ENCODE data around the gene ITGBL1. TPM values are rescaled to one million over a fixed set of nuclear protein-coding genes. Genes with fewer than 3 reads are reported as not detected.

Gene ITGBL1
- total and polyA plus RNA-seq, 7 donors, result 0.16 to 15.0 (median 1.6) TPM; not detected in 1

DNA sequence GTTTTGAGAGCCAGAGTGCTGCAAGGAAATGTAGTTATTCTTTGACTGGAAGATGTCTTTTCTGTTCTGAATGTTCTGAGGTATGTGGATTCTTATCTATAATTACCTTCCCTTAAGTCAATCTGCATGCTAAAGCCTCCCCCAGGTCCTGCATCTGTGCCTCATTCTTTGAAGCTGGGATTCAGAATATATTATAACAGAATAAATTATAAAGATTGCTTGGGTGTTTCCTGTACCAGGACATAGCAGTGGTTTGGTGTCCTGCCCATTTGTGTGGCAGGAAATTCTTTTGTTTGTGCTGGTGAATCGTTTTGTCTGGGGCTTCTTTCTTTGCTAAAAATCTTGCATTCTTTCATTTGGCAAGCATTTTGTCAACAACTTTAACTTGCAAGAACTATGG lies 60.2 kb downstream of the ITGBL1 start:
- no peaks in the 10 kb centered on the region for H3K9me3 ChIP-seq
- intact Hi-C loops (cut with DNase I), result no loop called here
- no peaks in the 10 kb centered on the region for H3K4me1 ChIP-seq
- 9 to 25% methylated on average over 1 of the region's 1 CpG for WGBS, 2 donors
- DNase-seq, result no peak
- H3K27me3 ChIP-seq, result no peaks in the 10 kb centered on the region
- no peaks in the 10 kb centered on the region for H3K36me3 ChIP-seq
- H3K27ac ChIP-seq, result no peak overlapping the region
- no peak overlapping the region for H3K4me3 ChIP-seq
- TF ChIP-seq POLR2AphosphoS5 (IDR thresholded peaks at IDR 0.05), result no peak
- TF ChIP-seq POLR2A (IDR thresholded peaks at IDR 0.05), result no peak
- TF ChIP-seq, protein P1, sequence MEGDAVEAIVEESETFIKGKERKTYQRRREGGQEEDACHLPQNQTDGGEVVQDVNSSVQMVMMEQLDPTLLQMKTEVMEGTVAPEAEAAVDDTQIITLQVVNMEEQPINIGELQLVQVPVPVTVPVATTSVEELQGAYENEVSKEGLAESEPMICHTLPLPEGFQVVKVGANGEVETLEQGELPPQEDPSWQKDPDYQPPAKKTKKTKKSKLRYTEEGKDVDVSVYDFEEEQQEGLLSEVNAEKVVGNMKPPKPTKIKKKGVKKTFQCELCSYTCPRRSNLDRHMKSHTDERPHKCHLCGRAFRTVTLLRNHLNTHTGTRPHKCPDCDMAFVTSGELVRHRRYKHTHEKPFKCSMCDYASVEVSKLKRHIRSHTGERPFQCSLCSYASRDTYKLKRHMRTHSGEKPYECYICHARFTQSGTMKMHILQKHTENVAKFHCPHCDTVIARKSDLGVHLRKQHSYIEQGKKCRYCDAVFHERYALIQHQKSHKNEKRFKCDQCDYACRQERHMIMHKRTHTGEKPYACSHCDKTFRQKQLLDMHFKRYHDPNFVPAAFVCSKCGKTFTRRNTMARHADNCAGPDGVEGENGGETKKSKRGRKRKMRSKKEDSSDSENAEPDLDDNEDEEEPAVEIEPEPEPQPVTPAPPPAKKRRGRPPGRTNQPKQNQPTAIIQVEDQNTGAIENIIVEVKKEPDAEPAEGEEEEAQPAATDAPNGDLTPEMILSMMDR (IDR thresholded peaks at IDR 0.05), result no peak
- no peak for TF ChIP-seq EP300 (IDR thresholded peaks at IDR 0.05)

- 8 to 39% methylated on average over 1 of the region's 1 CpG for WGBS, 2 donors
- no peak for DNase-seq
- Histone ChIP-seq H3K27me3 (no peaks in the 10 kb centered on the region), H3K4me1 (no peaks in the 10 kb centered on the region), H3K27ac (no peak overlapping the region), H3K4me3 (no peak overlapping the region), H3K36me3 (no peaks in the 10 kb centered on the region), H3K9me3 (no peaks in the 10 kb centered on the region)
- TF ChIP-seq EP300 (IDR thresholded peaks at IDR 0.05), result no peak
- TF ChIP-seq POLR2AphosphoS5 (IDR thresholded peaks at IDR 0.05), result no peak
- TF ChIP-seq POLR2A (IDR thresholded peaks at IDR 0.05), result no peak
- TF ChIP-seq, protein P1 (IDR thresholded peaks at IDR 0.05), result no peak
- intact Hi-C loops (cut with DNase I), result no loop called here
These were observed 61.6 kb downstream of the ITGBL1 start for GRCh38 chr13:101514100-101514499.

GRCh38 chr13:101514695-101515275 lies 62.3 kb downstream of the ITGBL1 start:
- Histone ChIP-seq H3K4me3 (no peak overlapping the region), H3K27me3 (no peaks in the 10 kb centered on the region), H3K9me3 (no peaks in the 10 kb centered on the region), H3K4me1 (no peaks in the 10 kb centered on the region), H3K36me3 (no peaks in the 10 kb centered on the region), H3K27ac (no peak overlapping the region)
- TF ChIP-seq, protein P1 (IDR thresholded peaks at IDR 0.05), result peak in 2 of 4 experiments; percentile 21 to 27
- TF ChIP-seq POLR2AphosphoS5 (IDR thresholded peaks at IDR 0.05), result no peak
- no peak for DNase-seq
- intact Hi-C loops (cut with DNase I), result no loop called here

DNA sequence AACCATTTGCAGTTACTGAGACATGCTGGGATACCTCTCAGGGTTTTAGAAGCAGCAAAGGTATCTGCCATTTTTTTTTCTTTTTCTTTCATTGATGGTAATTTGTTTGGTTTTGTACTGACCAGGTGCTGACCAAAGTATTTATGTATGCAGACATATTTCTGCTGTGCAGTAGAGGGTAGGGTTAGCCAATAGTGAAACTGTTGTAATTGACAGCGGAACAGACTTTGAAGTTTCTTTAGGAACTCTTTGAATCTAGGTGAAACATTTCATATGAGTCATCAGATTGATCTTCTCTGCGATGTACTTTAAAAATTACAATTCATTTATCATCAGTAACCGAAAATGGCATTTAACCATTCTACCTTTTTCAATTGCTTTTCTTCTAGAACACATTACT lies 63.0 kb downstream of the ITGBL1 start:
- Histone ChIP-seq H3K27me3 (no peaks in the 10 kb centered on the region), H3K36me3 (no peaks in the 10 kb centered on the region), H3K4me1 (no peaks in the 10 kb centered on the region), H3K27ac (no peak overlapping the region), H3K9me3 (no peaks in the 10 kb centered on the region), H3K4me3 (no peak overlapping the region)
- DNase-seq, result no peak
- WGBS, 2 donors, result 72 to 84% methylated on average over 3 of the region's 3 CpGs
- intact Hi-C loops (cut with DNase I), result no loop called here
- TF ChIP-seq, protein P1 (IDR thresholded peaks at IDR 0.05), result no peak
- TF ChIP-seq POLR2AphosphoS5 (IDR thresholded peaks at IDR 0.05) (no peak), EP300 (IDR thresholded peaks at IDR 0.05) (no peak), POLR2A (IDR thresholded peaks at IDR 0.05) (no peak)

GRCh38 chr13:101516262-101516661 lies 63.8 kb downstream of the ITGBL1 start:
- Histone ChIP-seq H3K27me3 (no peaks in the 10 kb centered on the region), H3K27ac (no peak overlapping the region), H3K36me3 (no peaks in the 10 kb centered on the region), H3K4me3 (no peak overlapping the region), H3K4me1 (no peaks in the 10 kb centered on the region), H3K9me3 (no peaks in the 10 kb centered on the region)
- TF ChIP-seq POLR2A (IDR thresholded peaks at IDR 0.05) (no peak), EP300 (IDR thresholded peaks at IDR 0.05) (no peak), POLR2AphosphoS5 (IDR thresholded peaks at IDR 0.05) (no peak)
- TF ChIP-seq, protein P1 (IDR thresholded peaks at IDR 0.05), result no peak
- intact Hi-C loops (cut with DNase I), result no loop called here
- no peak for DNase-seq
- 89% methylated on average over 2 of the region's 2 CpGs for WGBS, 2 donors

Measured in sigmoid colon (tissue), 7 donors.